Prostate gland (tissue), 2 donors: ENCODE data around the gene OTULIN. TPM values are rescaled to one million over a fixed set of nuclear protein-coding genes. Genes with fewer than 3 reads are reported as not detected.

Experiments
- DNase-seq: peaks from one replicate; pipeline ENCODE4 v3.0.0-alpha.2; 2019; ENCODE audit warnings: low spot score
- H3K27ac ChIP-seq, 2 donors: fragments of 200-600 bp; sonication (generic); 2 replicates each; pipeline ENCODE4 v1.5.1; 2017 to 2019
- H3K27me3 ChIP-seq: fragments of 200-600 bp; sonication (generic); replicated peaks from 2 replicates; pipeline ENCODE4 v1.5.1; 2019; ENCODE audit not compliant: insufficient read depth
- H3K36me3 ChIP-seq, 2 donors: fragments of 200-600 bp; sonication (generic); 1 replicate in 1 of 2; 2 replicates in 1 of 2; pipeline versions ENCODE4 v1.5.1 to v1.8.1; 2017 to 2019
- H3K4me1 ChIP-seq: fragments of 200-600 bp; sonication (generic); replicated peaks from 2 replicates; pipeline ENCODE4 v1.5.1; 2019
- H3K4me3 ChIP-seq, 2 donors: fragments of 200-600 bp; sonication (generic); 2 replicates each; pipeline ENCODE4 v1.5.1; 2017 to 2019
- H3K9me3 ChIP-seq: fragments of 200-600 bp; sonication (generic); 2 replicates; pipeline ENCODE4 v1.5.1; 2017
- CTCF ChIP-seq, 4 experiments: fragments of 200-600 bp in 2 of 4; fragments of 450-650 bp in 2 of 4; sonication (generic) in 2 of 4; IDR thresholded peaks; 1 replicate in 3 of 4; 2 replicates in 1 of 4; pipeline ENCODE4 v1.5.1; 2016 to 2019; ENCODE audit warnings: antibody characterized with exemption in 4 of 4, mild to moderate bottlenecking in 2 of 4, moderate library complexity in 2 of 4
- POLR2A ChIP-seq: fragments of 450-650 bp; IDR thresholded peaks from one replicate; pipeline ENCODE4 v1.6.1; 2016; ENCODE audit warnings: antibody characterized with exemption, mild to moderate bottlenecking
- POLR2AphosphoS5 ChIP-seq: sonication (generic); formaldehyde crosslinking; IDR thresholded peaks from one replicate; pipeline ENCODE4 v1.6.1; 2017; ENCODE audit warnings: antibody characterized with exemption
- WGBS: methylation state at CpG from one replicate; pipeline ENCODE4 v1.1.5; 2018; 5-methylcytosine and 5-hydroxymethylcytosine counted together
- intact Hi-C: fragments of 100-400 bp; cut with DNase I; formaldehyde crosslinking; loops from one replicate; pipeline ENCODE4 v1.14.2; 2022
- total RNA-seq, 2 donors: library from RNA; depleted of rRNA; stranded (reverse); fragments of >200 nt; gene quantifications; one replicate each; pipeline ENCODE4 v1.1.0, GENCODE V29; 2016

OTULIN gene
- total RNA-seq, 2 donors from 2014 or later, result 35.5 to 51.8 TPM

- 69% methylated on average over 1 of the region's 1 CpG for WGBS
- no peak for DNase-seq
- intact Hi-C loops, result no loop called here
Observed at GRCh38 chr5:14679595-14679994, 15.1 kb downstream of the OTULIN start.

GRCh38 chr5:14681236-14681752, 16.8 kb downstream of the OTULIN start:
- TF ChIP-seq CTCF (IDR thresholded peaks at IDR 0.05) (no peak), POLR2A (no peak), POLR2AphosphoS5 (peak; percentile 47)
- WGBS, result 45% methylated on average over 10 of the region's 10 CpGs
- H3K4me1 ChIP-seq, result peaks cover 25% of the 10 kb centered on the region
- H3K27ac ChIP-seq, result peak overlapping the region; percentile 72 to 90
- DNase-seq, result no peak
- intact Hi-C loops, result loop anchor here (10.0 kb wide), 1 partner anchor 194 kb away; the partner anchor contains the start of gene ANKH
- H3K9me3 ChIP-seq, result no peaks in the 10 kb centered on the region
- no peaks in the 10 kb centered on the region for H3K36me3 ChIP-seq
- H3K4me3 ChIP-seq, result no peak overlapping the region
- no peaks in the 10 kb centered on the region for H3K27me3 ChIP-seq

More at GRCh38 chr5:14679595-14679994, 15.1 kb downstream of the OTULIN start:
- H3K27ac ChIP-seq, result no peak overlapping the region
- H3K36me3 ChIP-seq, result no peaks in the 10 kb centered on the region
- H3K4me1 ChIP-seq, result peaks cover 18% of the 10 kb centered on the region
- H3K9me3 ChIP-seq, result no peaks in the 10 kb centered on the region
- no peak for TF ChIP-seq POLR2AphosphoS5
- TF ChIP-seq POLR2A, result no peak
- no peak for TF ChIP-seq CTCF (IDR thresholded peaks at IDR 0.05)
- H3K27me3 ChIP-seq, result no peaks in the 10 kb centered on the region
- no peak overlapping the region for H3K4me3 ChIP-seq

GRCh38 chr5:14683906-14684455, 19.5 kb downstream of the OTULIN start:
- no peak overlapping the region for H3K4me3 ChIP-seq
- TF ChIP-seq POLR2A (no peak), POLR2AphosphoS5 (peak; percentile 88)
- peaks cover 25% of the 10 kb centered on the region for H3K4me1 ChIP-seq
- DNase-seq, result peak; percentile 83
- intact Hi-C loops, result loop anchor here (10.0 kb wide), 1 partner anchor 191 kb away; the partner anchor contains the start of gene ANKH
- no peaks in the 10 kb centered on the region for H3K9me3 ChIP-seq
- no peaks in the 10 kb centered on the region for H3K36me3 ChIP-seq
- 30% methylated on average over 4 of the region's 4 CpGs for WGBS
- peak overlapping the region; percentile 84 to 90 for H3K27ac ChIP-seq
- no peaks in the 10 kb centered on the region for H3K27me3 ChIP-seq

- no peaks in the 10 kb centered on the region for H3K9me3 ChIP-seq
- H3K27me3 ChIP-seq, result no peaks in the 10 kb centered on the region
- peak; percentile 75 for TF ChIP-seq POLR2AphosphoS5
- TF ChIP-seq POLR2A, result no peak
- TF ChIP-seq CTCF (IDR thresholded peaks at IDR 0.05), result no peak
- DNase-seq, result peak; percentile 73
- peaks cover 0 to under 1% of the 10 kb centered on the region in 2 donors for H3K36me3 ChIP-seq
- no peak overlapping the region for H3K4me3 ChIP-seq
- H3K27ac ChIP-seq, result peak overlapping the region; percentile 84 to 90
- intact Hi-C loops, result loop anchor here (5.0 to 10.0 kb wide), 2 partner anchors 190 to 318 kb away; partner anchors contain the start of gene ANKH
- peaks cover 25% of the 10 kb centered on the region for H3K4me1 ChIP-seq
- WGBS, result 29% methylated on average over 5 of the region's 5 CpGs
Observed at GRCh38 chr5:14684757-14685156, 20.2 kb downstream of the OTULIN start.

- intact Hi-C loops, result loop anchor here (5.0 to 10.0 kb wide), 2 partner anchors 189 to 317 kb away; partner anchors contain the start of gene ANKH
- H3K4me3 ChIP-seq, result no peak overlapping the region
- H3K9me3 ChIP-seq, result no peaks in the 10 kb centered on the region
- 40% methylated on average over 6 of the region's 6 CpGs for WGBS
- peaks cover 0 to 11% of the 10 kb centered on the region in 2 donors for H3K36me3 ChIP-seq
- peak overlapping the region; percentile 84 to 90 for H3K27ac ChIP-seq
- peaks cover 25% of the 10 kb centered on the region for H3K4me1 ChIP-seq
- no peaks in the 10 kb centered on the region for H3K27me3 ChIP-seq
- TF ChIP-seq POLR2AphosphoS5 (peak; percentile 56), CTCF (IDR thresholded peaks at IDR 0.05) (peak; percentile 34 to 87 (median 70)), POLR2A (no peak)
- peak; percentile 49 for DNase-seq
Observed at GRCh38 chr5:14685757-14686156, 21.2 kb downstream of the OTULIN start.
